M059J (cell line): ENCODE data around the gene TVP23C. TPM values are rescaled to one million over a fixed set of nuclear protein-coding genes. Genes with fewer than 3 reads are reported as not detected.
"Not testable (repeated sequence)": the region's sequence is repeated elsewhere in the genome, so short reads cannot be mapped to it uniquely, and the experiment has no call there.

Experiments
- DNase-seq: peaks from one replicate; pipeline ENCODE4 v3.0.0-alpha.2; 2012; ENCODE audit warnings: low read depth
- total RNA-seq: library from RNA; depleted of rRNA; stranded (reverse); fragments of >200 nt; shearing (Covaris generic); gene quantifications from 2 replicates; pipeline ENCODE4 v1.2.3, GENCODE V29; 2014

The TVP23C gene
- total RNA-seq, 1 experiment from 2014 or later, result 13.2 TPM

DNA sequence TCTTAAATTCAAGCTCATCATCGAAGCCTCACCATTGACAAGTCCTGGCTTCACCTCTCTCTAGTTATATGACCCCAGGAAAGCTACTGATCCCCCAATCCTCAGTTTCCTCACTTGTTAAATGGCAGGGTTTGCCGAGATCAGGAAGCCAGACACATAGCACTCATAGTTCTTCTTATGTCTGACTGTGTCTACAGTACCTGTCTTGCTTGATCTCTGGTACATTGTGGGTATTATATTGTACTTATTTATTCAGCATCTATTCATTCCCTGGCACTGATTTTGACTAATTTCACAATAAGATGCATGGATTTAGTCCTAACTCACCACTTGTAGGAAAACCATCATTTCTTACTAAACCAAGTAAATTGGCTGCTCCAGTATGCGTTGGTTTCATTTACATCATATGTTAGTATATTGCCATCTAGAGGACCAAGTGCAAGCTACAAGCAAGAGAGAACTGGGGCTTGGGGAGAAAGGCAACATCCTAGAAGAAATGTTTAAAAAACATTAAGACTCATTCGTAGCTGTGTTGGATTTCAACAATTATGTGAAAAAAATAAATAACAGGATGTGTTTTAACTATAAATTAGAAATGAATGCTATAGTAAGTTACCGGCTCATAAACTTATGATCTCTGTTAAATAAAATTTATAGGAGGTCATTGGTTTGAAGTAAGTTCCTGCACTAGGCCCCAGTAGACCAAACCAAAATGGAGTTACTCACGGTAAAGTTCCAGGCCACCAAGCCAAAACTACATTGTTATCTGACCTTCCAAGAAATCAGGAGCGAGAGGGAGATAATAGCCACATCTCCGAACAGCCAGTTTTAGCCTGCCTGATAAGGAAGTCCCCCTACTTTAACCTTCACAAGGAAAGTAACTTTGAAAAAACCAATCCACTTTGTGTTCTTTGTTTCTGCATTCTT is 36.7 kb downstream of the TVP23C start:
- DNase-seq, result peak; percentile 63

DNA sequence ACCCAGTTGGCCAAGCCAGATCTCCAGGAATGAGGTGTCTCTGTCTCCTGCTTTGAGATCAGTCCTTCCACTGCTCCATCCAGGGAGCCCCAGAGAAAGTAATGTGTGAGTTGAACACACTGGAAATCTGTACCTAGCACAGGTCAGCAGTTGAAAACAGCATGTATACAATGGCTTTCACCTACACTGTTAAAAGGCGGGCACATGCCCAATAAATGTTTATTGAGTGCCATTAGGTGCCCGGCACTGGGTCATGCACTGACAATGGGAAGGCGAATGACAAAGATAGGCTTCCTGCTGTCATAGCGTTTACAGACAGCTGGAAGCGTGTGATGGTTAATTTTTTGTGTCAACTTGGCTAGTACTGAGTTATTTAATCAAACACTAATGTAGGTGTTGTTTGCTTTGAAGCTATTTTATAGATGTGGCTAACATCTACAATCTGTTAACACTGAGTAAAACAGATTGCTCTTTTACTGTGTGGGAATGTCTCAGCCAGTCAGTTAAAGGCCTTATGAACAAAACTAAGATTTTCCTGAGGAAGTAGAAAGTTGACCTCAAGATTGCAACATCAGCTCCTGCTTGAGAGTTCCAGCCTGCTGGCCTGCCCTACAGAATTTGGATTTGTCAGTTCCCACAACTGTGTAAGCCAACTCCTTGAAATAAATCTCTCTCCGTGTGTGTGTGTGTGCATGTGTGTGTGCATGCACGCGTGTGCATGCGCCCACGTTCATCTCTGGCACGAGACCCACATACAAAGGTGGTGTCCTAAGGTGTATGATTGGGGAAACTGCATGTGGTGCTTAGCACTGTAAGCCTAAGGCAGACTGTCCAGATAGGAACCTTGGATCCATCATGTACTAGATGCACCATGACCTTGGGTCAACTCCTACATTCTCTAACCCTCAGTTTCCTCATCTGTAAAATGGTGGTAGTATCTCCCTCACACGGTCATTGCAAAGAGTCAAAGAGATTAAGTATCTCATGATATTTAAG is 38.0 kb downstream of the TVP23C start:
- not testable (repeated sequence) for DNase-seq

DNA sequence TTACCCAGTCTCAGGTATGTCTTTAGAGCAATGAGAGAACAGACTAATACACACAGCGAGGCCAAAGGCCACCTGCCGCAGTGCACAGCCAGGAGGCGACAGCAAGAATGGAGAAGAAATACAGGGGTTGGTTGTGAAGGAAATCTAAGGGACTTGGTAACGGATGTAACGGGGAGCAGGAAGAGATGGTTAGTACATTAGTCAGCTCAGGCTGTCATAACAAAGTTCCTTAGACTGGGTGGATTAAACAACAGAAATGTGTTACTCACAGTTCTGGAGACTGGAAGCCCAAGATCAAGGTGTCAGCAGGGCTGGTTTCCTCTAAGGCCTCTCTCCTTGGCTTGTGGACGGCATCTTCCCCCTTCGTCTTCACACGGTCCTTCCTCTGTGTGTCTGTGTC is 47.1 kb downstream of the TVP23C start:
- DNase-seq, result peak; percentile 77

DNA sequence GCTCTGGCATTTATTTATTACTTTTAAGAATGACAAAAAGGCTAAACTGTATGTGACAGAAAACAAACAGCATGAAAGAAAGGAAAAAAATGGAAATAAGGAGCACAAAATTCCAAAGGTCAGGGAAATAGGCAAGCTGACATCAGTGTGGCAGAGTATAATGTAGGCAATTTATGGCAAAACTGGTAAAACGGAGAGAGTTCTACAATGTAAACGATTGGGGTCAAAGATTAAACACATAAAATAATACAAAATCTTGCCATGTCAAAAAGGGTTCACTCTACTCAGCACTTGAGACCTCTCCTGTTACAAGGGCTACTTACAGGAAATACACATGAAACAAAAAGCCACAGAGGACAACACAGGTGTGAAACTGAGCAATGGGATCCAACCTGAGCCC is 48.8 kb downstream of the TVP23C start:
- no peak for DNase-seq

DNA sequence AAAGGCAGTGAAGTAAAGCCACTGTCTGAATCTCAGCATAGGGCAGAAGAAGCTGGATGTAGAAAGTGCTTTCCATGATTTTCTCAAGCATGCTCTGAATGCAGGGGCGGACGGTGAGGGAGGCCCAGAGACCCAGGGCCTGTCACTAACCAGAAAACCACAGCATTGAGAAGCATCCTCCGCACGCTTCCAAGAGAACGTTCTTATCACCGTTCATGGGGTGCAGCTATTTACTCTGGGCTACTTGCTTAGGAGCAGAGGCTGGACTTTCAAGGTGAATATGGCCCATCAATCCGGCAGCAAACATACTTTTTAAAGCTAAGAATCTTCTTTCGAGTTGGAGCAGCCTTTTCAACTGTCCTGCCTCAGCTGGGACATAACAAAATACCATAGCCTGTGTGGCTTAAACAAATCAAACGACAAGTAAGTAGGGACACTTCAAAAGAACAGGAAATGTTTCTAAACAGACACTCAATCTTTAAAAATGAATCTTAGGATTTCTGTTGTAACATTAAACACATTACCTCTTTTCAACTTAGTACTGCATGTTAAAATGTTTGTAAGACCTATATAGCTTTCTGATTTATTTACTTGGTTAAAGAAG is 49.3 kb downstream of the TVP23C start:
- DNase-seq, result no peak

DNA sequence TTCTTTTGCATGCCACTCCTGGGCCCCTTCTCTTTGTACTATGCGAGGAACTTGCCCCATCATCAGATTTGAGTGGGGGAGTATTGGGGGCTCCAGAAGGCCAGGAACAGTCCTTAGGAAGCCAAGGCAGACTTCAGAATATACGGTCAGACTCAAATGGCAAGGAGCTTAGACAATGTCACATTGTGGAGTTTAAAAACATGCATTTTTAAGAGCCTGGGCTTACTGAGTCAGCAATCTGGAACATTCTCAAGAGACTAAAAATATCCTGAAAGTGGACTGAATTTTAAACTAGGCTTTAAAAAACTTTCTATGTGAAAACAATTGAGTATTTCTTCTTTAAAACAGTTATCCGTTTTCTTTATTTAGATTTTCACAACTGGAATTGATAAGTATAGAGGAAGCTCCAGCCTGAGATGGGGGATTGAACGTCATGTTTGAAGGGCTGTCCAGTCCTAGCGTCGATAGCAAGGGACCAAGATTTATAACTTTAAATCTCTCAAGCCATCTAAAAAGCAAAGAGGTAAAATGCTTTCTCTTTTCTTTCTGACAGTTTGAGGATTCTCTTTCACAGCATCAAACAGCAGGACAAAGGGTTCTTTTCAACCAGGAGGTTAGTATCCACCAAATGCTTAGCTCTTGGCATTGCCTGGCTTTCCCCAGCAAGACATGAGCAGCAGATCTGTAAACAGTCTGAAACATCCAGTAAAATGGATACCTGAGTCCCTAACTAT is 50.1 kb downstream of the TVP23C start:
- DNase-seq, result peak; percentile 20

DNA sequence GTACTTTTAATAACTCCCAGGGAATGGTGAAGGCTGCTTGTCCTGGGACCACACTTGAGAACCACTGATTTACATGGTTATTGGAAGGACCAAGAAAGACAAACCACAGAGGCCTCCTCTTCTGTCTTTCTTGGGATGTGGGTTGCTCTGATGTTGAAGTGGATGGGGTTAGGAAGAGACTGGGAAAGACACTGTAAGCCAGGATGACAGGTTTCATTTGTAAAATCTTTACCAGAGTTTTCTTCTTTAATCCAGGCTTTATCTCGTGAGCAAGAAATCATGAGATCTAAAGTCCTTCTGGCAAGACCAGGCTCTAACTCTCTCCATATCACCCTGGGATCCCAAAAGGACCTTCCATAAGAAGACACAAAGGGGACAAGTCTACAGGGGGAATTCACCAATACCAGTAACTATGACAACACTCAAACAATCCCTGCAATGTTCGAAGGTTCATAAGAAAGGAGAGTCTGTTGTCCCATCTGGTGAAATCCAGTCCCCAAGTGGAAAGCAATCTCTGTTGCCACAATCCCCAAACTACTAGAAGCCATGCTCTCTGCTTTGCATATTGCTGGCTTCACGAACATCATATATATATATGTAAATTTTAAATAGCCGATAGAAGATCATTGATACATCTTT is 51.1 kb downstream of the TVP23C start:
- DNase-seq, result no peak

DNA sequence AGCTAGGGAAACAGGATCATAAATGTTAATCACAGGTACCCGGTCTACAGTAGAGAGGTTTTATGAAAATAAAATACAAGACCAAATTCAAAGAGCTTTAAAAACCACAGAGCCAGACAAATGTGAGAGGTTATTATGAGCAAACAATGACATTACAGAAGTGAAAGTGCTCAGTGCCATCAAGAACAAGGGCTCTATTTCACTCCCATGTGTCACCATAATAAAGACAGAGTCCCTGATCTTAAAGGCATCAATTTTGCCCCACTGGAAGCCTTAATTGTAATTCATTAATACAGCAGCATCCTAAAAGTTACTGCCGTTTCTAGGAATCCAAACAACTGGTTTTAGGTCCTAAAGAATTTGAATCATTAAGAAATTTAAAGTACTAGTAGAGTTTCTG is 52.1 kb downstream of the TVP23C start:
- DNase-seq, result peak; percentile 38

DNA sequence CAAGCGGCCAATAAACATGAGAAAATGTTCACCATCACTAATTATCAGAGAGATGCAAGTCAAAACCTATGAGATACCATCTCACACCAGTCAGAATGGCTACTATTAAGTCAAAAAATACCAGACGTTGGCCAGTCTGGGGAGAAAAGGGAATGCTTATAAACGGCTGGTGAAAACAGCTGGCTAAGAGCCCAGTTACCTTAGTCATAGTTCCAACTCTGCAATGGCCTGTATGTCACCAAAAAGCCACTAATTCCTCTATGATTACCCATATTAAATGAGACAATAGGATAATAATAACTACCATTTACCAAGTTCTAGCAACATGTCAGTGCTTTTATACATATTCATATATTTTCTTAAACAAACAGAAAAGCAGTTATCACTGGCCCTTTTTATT is 52.9 kb downstream of the TVP23C start:
- peak; percentile 94 for DNase-seq

DNA sequence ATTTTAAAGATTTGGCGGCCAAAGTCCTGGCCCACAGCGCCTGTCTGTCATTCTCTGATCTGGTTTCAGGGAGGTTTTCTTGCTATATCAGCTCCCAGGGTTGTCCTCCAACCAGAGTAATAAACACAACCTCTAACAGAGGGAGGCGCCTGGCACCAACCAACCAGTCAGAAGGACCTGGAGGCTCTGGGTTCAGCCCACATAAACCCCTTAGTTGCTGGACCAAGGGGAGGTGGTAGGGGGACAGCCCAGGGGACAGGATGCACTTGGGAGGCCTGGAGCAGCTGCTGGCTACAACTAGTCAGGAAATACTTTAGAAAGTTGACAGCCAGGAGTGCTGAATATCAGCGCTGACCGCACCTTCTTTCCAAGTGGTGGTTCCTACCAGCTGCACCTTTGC is 54.2 kb downstream of the TVP23C start:
- no peak for DNase-seq

DNA sequence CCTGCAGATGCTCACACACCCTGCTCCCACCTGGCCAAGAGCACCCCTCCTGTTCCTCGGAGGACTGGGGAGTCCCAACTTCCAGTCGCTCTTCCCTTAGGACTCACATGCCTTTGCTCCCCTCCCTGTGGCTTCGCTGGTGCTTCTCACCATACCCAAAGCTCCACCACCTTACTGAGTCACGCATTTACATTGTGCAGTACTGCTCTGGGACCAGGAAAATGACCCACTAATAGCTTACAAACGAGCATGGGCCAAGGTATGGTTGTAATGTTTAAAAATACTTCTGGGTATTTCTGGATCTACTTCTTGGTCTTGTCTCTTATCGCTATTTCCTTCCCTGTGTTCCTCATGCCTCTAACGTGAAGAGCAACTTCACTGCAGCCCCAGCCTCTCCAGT is 54.8 kb downstream of the TVP23C start:
- no peak for DNase-seq

DNA sequence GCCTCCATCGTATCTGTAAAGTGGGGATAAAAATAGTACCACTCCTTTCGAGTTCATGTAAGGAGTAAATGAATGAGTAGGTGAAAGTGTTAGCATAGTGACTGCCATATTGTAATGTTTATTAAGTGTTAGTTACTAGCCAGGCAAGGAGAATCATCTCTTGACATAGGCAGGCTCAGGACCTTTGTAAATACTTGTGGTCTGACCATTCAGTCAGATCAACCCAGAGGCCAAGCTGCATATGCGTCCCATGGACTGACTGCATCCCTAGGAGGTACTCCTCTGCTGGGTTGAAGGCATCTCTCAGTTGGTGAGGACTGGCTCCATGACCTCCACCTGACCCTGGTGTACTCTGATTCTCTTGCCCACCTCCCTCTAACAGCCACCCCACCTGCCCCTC is 55.4 kb downstream of the TVP23C start:
- no peak for DNase-seq

DNA sequence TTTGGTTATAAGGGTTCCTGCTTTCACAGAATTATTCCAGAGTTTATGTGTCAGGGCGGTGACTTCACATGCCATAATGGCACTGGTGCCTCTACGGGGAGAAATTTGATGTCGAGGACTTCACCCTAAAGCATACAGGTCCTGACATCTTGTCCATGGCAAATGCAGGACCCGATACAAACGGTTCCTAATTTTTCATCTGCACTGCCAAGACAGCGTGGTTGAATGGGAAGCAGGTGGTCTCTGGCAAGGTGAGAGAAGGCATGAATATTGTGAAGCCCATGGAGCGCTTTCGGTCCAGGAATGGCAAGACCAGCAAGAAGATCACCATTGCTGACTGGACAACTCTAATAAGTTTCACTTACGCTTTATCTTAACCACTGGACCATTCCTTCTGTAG is 56.3 kb downstream of the TVP23C start:
- DNase-seq, result no peak

DNA sequence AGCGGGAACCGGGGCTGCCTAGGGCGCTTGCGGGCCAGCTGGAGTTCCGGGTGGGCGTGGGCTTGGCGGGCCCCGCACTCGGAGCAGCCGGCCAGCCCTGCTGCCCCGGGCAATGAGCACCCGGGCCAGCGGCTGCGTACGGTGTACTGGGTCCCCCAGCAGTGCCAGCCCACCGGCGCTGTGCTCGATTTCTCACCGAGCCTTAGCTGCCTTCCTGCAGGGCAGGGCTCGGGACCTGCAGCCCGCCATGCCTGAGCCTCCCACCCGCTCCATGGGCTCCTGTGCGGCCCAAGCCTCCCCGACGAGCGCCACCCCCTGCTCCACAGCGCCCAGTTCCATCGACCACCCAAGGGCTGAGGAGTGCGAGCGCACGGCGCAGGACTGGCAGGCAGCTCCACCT is 57.6 kb downstream of the TVP23C start:
- not testable (repeated sequence) for DNase-seq

DNA sequence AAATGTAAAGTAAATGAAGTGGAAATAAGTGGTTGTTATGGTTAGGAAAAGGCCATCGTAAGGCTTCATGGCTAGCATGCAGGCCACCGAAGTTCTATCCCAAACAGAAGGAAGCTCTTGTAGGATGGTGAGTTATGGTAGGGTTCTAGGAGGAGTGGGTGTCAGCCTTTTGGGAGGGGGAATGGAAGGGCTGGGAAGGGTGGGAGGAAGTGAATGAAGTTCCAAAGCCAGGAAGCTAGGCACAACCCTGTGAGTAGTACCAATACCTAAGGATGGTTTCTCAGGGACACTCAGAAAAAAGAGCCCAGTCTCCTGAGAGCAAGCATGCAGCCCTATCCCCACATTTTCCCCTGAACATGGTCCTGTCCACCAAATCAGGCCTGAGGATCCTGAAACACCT is 59.6 kb downstream of the TVP23C start:
- no peak for DNase-seq

DNA sequence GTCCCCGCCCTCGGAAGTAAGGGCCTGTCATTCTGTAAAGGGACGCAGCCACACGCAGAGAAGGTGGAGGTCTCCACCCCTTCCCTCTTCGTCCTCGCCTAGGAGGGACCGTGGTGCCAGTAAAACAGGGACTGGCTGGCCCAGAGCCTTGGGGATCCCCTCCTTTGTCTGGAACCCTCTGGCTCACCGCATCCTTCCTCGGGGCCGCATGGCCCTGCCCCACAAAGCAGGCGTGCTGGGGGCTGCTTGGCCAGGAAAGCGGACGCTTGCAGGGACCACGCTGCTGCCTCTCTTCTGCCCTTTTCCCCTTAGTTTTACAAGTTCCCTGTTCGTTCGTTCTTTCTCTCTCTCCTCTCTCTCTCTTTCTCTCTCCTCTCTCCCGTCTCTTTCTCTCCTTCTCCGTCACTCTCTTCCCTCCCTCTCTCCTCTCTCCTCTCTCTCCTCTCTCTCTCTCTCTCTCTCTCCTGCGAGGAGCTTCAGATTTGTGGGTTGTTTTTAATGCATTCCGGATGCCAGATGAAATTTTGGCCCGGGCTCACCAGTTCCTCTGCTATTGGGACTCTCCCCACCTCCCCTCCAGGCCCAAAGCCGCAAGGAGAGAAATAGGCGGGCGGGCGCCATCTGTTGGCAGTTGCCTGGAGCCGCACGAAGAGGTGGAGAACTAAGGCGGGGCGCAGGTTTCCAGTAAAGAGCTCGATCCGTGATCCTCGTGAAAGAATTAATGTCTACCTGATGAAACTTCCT is 60.7 kb downstream of the TVP23C start:
- DNase-seq, result peak; percentile 74

DNA sequence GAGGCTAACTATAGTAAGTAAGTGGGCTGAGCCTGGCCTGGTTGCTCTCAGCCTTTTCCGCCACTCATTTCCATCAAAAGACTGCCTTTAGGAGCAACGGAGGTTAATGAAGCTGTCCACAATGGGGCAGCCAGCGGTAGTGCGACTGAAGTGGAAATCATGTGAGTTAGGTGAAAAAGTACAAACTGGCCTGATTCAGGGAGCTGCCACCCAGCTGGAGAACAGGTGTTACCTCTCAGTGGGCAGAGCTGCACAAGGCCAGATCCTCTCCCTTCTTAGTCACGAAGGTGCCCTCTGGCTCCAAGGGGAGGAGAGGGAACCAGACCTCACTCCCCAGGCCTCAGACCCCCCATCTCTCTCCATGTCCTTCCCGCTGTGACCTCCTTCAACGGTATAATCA is 61.5 kb downstream of the TVP23C start:
- no peak for DNase-seq

DNA sequence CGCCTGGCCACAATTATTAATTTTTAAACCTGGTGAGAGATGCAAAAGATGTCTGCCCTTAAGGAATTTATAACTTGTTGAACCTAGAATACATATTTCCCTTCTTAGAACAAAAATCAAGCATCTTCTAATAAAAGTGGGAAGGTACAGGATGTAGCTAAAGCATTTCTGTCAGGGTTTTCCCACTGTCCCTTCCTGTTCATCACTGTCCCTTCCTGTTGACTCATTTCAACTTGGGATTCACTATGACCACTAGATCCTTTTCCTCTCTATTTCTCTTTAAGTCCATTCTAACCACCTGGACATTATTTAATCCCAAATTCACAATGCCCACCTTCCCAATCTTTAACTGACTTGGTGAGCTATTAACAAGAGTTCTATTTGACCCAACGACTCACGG is 62.0 kb downstream of the TVP23C start:
- no peak for DNase-seq

DNA sequence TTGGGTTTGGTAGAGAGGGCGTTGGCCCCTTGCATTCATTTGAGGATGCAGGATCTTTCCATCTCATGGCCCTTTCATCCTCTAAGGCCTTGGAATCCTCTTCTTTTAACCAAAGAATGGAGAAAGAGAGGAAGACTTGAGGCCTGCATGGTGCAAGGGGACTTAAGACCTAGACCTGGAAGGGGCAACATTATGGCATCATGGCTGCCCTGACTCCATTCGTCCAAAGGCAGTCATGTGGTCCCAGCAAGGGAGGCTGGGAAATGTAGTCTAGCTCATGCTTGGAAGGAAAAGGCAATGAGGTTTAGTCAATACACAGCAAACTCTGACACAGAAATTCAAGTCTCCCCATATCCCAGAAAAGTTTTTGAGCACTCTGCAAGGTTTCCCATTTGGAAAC is 65.2 kb downstream of the TVP23C start:
- DNase-seq, result peak; percentile 32
